ENCODE results near the gene SIGLEC10. TPM values are rescaled to one million over a fixed set of nuclear protein-coding genes. Genes with fewer than 3 reads are reported as not detected.

The SIGLEC10 gene
- polyA plus RNA-seq, 4 donors: 0.66 to 2.0 (median 1.2) TPM

DNA sequence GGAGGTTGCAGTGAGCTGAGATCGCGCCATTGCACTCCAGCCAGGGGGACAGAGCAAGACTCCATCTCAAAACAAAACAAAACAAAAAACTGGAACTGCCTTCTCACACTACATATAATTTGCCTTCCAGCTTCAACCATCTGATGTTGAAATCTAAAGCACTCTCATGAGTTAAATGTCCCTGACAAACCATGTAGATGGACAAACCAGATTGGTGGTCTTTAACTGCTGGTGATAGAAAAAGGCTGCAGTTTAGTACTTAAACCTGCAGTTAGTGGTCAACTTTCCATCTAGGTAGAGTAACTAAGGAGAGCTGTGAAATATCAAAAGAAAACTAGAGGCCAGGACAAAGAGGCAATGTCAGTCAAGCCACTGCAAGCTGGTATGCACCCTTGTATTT, 21.3 kb downstream of the SIGLEC10 start:
- no peak for DNase-seq (ENCODE audit: low read depth in 4 of 4, low spot score in 3 of 4)

DNA sequence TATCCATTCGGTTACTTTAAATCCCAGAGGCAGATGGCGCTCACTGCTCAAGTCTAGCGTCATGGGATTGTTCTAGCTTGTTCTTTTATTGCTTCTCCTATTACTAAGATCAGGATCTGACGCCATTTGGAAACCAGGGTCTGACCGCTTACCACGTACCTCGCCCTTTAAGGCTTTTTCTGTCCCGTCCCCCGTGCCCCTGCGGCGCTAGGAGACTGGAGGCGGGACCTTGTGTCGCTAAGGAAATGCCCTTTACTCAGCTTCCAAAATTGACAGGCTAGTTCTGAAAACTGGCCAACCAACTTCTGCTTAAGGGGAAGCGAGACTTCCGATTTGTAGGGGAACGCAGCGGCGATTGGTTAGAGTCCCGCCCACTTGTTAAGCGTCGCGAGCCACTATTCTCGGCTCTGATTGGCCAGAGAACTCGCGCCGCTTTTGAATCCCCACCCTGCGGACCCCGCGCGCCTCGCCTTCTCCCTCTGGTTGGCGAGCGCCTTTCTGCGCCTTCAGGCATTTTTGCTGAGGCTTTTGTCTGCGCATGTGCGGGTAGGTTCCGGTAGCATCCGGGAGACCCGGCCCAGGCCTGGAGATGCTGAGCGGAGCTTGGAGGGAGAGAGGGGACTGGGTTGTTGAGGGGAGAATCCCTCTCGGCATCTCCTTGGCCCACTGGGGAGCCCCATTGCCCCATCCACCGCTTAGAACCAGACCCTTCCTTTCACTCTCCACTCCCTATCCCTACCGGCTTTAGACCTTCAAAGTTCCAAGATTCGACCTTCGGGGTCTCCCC, 23.2 kb downstream of the SIGLEC10 start:
- DNase-seq (ENCODE audit: low read depth in 4 of 4, low spot score in 3 of 4): peak; percentile 88 to 97 (median 94)

GRCh38 chr19:51392701-51393100, 24.7 kb downstream of the SIGLEC10 start:
- no peak for DNase-seq (ENCODE audit: low read depth in 4 of 4, low spot score in 3 of 4)

DNA sequence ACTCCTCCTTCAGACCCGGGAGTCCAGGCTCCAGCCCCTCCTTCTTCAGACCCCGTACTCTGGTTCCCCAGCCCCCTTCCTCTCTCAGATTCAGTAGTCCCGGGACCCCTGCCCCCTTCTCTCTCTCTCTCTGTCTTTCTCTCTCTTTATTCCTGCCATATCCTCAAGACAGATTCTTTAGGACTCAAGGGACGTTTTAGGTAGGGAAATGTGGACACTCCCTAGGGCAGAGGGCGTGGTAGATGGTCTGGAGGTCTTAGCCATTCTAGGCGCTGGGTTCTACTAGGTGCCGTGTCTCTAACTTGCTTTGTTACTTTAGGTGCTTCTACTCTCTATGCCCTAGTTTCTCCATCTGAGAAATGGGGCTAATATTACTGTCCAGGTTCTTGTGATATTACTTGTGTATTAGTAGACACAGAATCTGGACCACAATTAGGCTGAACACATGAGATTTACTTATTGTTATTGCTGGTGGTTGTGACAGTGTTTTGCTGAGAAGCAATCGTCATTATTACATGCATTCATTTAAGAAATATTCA, 26.3 kb downstream of the SIGLEC10 start:
- DNase-seq (ENCODE audit: low read depth in 4 of 4, low spot score in 3 of 4): no peak

GRCh38 chr19:51389143-51389542, 28.3 kb downstream of the SIGLEC10 start:
- no peak for DNase-seq (ENCODE audit: low read depth in 4 of 4, low spot score in 3 of 4)

GRCh38 chr19:51387924-51388389, 29.5 kb downstream of the SIGLEC10 start, which contains the start of gene LIM2:
Gene LIM2, minus strand, starts transcription at chr19:51387974. Its CDS starts 531 bp downstream, at chr19:51387443.
- DNase-seq (ENCODE audit: low read depth in 4 of 4, low spot score in 3 of 4): no peak

DNA sequence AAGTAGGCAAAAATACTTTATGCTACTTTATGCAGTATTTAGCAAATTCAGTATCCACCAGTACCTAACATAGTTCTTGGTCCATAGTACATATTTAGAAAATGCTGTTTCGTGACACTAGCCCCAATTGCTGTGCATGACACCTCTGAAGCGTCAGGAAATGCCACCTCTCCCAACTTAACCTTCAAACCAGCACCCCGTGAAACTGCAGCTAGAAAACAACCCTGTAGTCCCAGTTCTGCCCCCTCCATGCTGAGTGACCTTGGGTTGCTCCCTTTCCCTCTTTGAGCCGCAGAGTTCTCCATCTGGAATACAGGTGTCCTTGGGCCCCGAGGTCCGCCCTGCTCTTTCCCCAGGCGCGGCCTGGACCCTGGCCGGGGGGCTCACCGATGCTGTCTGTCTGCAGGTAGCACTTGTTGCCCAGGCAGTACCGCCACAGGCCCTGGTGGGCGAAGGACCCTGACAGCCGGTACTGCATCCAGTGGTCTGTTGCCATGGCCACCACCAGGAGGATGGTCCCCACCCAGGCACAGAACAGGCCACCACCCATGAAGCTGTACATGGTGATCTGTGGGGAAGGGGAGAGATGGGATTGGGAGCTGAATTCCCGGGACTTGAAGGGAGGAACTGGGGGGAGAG, 30.4 kb downstream of the SIGLEC10 start:
- DNase-seq (ENCODE audit: low read depth in 4 of 4, low spot score in 3 of 4): no peak

GRCh38 chr19:51382004-51382403, 35.4 kb downstream of the SIGLEC10 start:
- no peak for DNase-seq (ENCODE audit: low read depth in 4 of 4, low spot score in 3 of 4)

- no peak for DNase-seq (ENCODE audit: low read depth in 4 of 4, low spot score in 3 of 4)
These were observed 37.1 kb downstream of the SIGLEC10 start for GRCh38 chr19:51380379-51380778.

GRCh38 chr19:51377422-51377821, 40.0 kb downstream of the SIGLEC10 start:
- DNase-seq (ENCODE audit: low read depth in 4 of 4, low spot score in 3 of 4): no peak

- DNase-seq (ENCODE audit: low read depth in 4 of 4, low spot score in 3 of 4): no peak
These were observed 41.8 kb downstream of the SIGLEC10 start for GRCh38 chr19:51375504-51376221.

DNA sequence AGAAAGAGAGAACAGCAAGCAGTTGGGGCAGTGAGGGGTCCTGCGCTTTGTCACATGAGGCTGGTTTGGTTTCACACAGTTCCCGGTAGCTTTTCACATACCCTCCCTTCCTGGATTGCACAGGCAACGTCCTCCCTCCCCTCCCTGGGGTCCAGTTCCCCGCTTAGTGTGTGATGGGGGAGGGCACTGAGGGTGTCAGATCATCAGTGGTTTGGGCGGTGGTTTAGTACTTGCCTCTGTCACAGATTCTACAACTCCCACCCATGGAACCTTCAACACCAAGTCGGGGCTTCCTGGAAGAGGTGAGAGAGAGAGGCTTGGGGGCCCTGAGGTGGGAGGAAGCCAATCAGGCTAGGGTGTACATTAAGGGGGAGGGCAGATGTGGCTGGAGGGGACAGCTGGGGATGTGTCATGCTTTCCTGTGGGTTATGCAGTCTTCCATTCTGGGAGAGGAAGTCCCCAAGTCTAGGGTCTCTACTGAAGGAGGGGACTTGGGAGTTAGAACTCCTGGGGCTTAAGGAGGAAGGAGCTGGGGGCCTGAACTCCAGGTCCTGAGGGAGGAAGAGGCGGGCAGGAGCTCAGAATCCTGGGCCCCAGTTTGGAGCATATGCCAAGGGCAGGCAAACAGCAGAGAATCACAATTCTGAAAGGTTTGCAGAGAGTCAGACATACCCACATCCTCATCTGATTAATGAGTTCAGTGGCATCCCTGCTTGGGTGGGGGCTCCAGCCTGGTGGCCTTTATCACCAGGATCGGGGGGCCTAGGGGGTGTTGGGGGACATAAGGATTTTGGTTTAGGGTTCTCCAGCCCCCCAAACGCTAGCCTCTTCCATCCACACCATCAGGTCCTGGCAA, 44.6 kb downstream of the SIGLEC10 start, which contains the start of gene NKG7:
Gene NKG7, minus strand, starts transcription at position 6 of the 856 bp plus-strand sequence. CDS start 119 bp downstream, outside the sequence.
- no peak for DNase-seq (ENCODE audit: low read depth in 4 of 4, low spot score in 3 of 4)

GRCh38 chr19:51372021-51372648, 45.3 kb downstream of the SIGLEC10 start:
- no peak for DNase-seq (ENCODE audit: low read depth in 4 of 4, low spot score in 3 of 4)

DNA sequence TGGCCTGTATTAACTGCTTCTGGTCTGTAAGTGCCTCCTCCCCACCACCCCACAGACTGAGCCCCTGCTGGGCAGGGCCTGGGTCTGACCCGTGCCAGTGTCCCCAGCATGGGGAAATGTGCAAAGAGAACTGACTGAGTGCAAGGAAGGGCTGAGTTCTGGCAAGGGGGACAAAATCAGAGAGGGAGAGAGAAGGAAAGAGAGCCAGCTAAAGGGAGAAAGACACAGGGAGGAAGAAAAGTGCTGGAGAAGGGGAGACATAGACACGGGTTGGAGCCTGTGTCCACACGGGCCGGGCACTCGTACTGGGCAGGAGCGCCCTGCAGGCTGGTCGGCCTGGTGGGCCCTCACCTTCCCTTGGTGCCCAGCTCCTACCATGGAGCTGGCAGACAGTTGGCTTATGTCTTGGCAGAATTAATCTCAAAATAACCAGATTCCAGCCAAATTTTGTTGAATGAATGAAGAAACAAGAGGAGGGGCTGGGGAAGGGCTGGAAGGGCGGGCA, 46.2 kb downstream of the SIGLEC10 start:
- DNase-seq (ENCODE audit: low read depth in 4 of 4, low spot score in 3 of 4): no peak

GRCh38 chr19:51370230-51370629, 47.2 kb downstream of the SIGLEC10 start:
- no peak for DNase-seq (ENCODE audit: low read depth in 4 of 4, low spot score in 3 of 4)

- DNase-seq (ENCODE audit: low read depth in 4 of 4, low spot score in 3 of 4): no peak
These were observed 48.8 kb downstream of the SIGLEC10 start, which contains the start of gene CLDND2 for GRCh38 chr19:51368366-51369282. Gene CLDND2, minus strand, starts transcription at chr19:51369003. Its CDS starts 426 bp downstream, at chr19:51368577.

GRCh38 chr19:51367565-51368365, 49.7 kb downstream of the SIGLEC10 start:
- peak; percentile 95 to 97 (median 96) for DNase-seq (ENCODE audit: low read depth in 4 of 4, low spot score in 3 of 4)

Data from left renal pelvis (tissue), 4 donors.